ENCODE results near the gene PRKAG2.

PRKAG2 gene

GRCh38 chr7:151905766-151906165, 28.9 kb upstream of the PRKAG2 start:
- Histone ChIP-seq H3K79me2 (ENCODE audit: insufficient read depth, low read length) (no peaks in the 10 kb centered on the region), H3K27me3 (ENCODE audit: insufficient read depth, low read length) (peaks cover 4% of the 10 kb centered on the region; the same call in 1 of the 2 replicates), H3K4me1 (ENCODE audit: insufficient read depth, low read length, severe bottlenecking) (no peaks in the 10 kb centered on the region), H3K9me2 (ENCODE audit: low read depth, low read length) (no peaks in the 10 kb centered on the region), H3K9me3 (ENCODE audit: low read length) (no peaks in the 10 kb centered on the region), H4K20me1 (ENCODE audit: insufficient read depth, low read length) (no peaks in the 10 kb centered on the region), H3F3A (ENCODE audit: insufficient read depth, low read length) (no peaks in the 10 kb centered on the region), H3K4me3 (ENCODE audit: low read depth, low read length, poor library complexity, severe bottlenecking) (no peak overlapping the region), H3K27ac (ENCODE audit: low read depth, low read length, poor library complexity, severe bottlenecking) (no peak overlapping the region), H2AFZ (ENCODE audit: low read length) (no peak overlapping the region), H3K36me3 (ENCODE audit: insufficient read depth, low read length) (no peaks in the 10 kb centered on the region), H3K9ac (ENCODE audit: low read length) (no peak overlapping the region), H3K4me2 (ENCODE audit: low read length) (no peak overlapping the region)
- TF ChIP-seq CTCF (IDR thresholded peaks at IDR 0.05; ENCODE audit: low read length): no peak
- TF ChIP-seq EZH2 (IDR thresholded peaks at IDR 0.05; ENCODE audit: borderline replicate concordance, low read length): no peak

- no peaks in the 10 kb centered on the region for H3F3A ChIP-seq (ENCODE audit: insufficient read depth, low read length)
- H3K9me3 ChIP-seq (ENCODE audit: low read length): no peaks in the 10 kb centered on the region
Measured at GRCh38 chr7:151905353-151905752, 28.4 kb upstream of the PRKAG2 start.

GRCh38 chr7:151904270-151904669, 27.4 kb upstream of the PRKAG2 start:
- Histone ChIP-seq H3K27ac (ENCODE audit: low read depth, low read length, poor library complexity, severe bottlenecking) (no peak overlapping the region), H4K20me1 (ENCODE audit: insufficient read depth, low read length) (no peaks in the 10 kb centered on the region), H2AFZ (ENCODE audit: low read length) (no peak overlapping the region), H3K27me3 (ENCODE audit: insufficient read depth, low read length) (peaks cover 4% of the 10 kb centered on the region; the same call in 1 of the 2 replicates), H3K36me3 (ENCODE audit: insufficient read depth, low read length) (no peaks in the 10 kb centered on the region), H3K4me2 (ENCODE audit: low read length) (no peak overlapping the region), H3K9ac (ENCODE audit: low read length) (no peak overlapping the region), H3F3A (ENCODE audit: insufficient read depth, low read length) (no peaks in the 10 kb centered on the region), H3K79me2 (ENCODE audit: insufficient read depth, low read length) (no peaks in the 10 kb centered on the region), H3K9me2 (ENCODE audit: low read depth, low read length) (no peaks in the 10 kb centered on the region), H3K9me3 (ENCODE audit: low read length) (no peaks in the 10 kb centered on the region), H3K4me3 (ENCODE audit: low read depth, low read length, poor library complexity, severe bottlenecking) (no peak overlapping the region), H3K4me1 (ENCODE audit: insufficient read depth, low read length, severe bottlenecking) (no peaks in the 10 kb centered on the region)
- TF ChIP-seq EZH2 (IDR thresholded peaks at IDR 0.05; ENCODE audit: borderline replicate concordance, low read length): no peak

More at GRCh38 chr7:151905353-151905752, 28.4 kb upstream of the PRKAG2 start:
- no peak for TF ChIP-seq EZH2 (IDR thresholded peaks at IDR 0.05; ENCODE audit: borderline replicate concordance, low read length)
- Histone ChIP-seq H4K20me1 (ENCODE audit: insufficient read depth, low read length) (no peaks in the 10 kb centered on the region), H3K9ac (ENCODE audit: low read length) (no peak overlapping the region), H3K79me2 (ENCODE audit: insufficient read depth, low read length) (no peaks in the 10 kb centered on the region), H3K27ac (ENCODE audit: low read depth, low read length, poor library complexity, severe bottlenecking) (no peak overlapping the region), H3K27me3 (ENCODE audit: insufficient read depth, low read length) (peaks cover 4% of the 10 kb centered on the region; the same call in 1 of the 2 replicates), H3K4me2 (ENCODE audit: low read length) (no peak overlapping the region), H3K4me3 (ENCODE audit: low read depth, low read length, poor library complexity, severe bottlenecking) (no peak overlapping the region), H3K36me3 (ENCODE audit: insufficient read depth, low read length) (no peaks in the 10 kb centered on the region), H3K4me1 (ENCODE audit: insufficient read depth, low read length, severe bottlenecking) (no peaks in the 10 kb centered on the region), H2AFZ (ENCODE audit: low read length) (no peak overlapping the region), H3K9me2 (ENCODE audit: low read depth, low read length) (no peaks in the 10 kb centered on the region)

GRCh38 chr7:151903249-151904032, 26.5 kb upstream of the PRKAG2 start:
- H3F3A ChIP-seq (ENCODE audit: insufficient read depth, low read length): no peaks in the 10 kb centered on the region
- TF ChIP-seq CTCF (IDR thresholded peaks at IDR 0.05; ENCODE audit: low read length) (no peak), EZH2 (IDR thresholded peaks at IDR 0.05; ENCODE audit: borderline replicate concordance, low read length) (no peak)
- peaks cover 4% of the 10 kb centered on the region; the same call in 1 of the 2 replicates for H3K27me3 ChIP-seq (ENCODE audit: insufficient read depth, low read length)
- no peaks in the 10 kb centered on the region for H3K79me2 ChIP-seq (ENCODE audit: insufficient read depth, low read length)
- H3K9me2 ChIP-seq (ENCODE audit: low read depth, low read length): no peaks in the 10 kb centered on the region
- no peak overlapping the region for H3K9ac ChIP-seq (ENCODE audit: low read length)
- H3K4me1 ChIP-seq (ENCODE audit: insufficient read depth, low read length, severe bottlenecking): no peaks in the 10 kb centered on the region
- no peak overlapping the region for H2AFZ ChIP-seq (ENCODE audit: low read length)
- H3K9me3 ChIP-seq (ENCODE audit: low read length): no peaks in the 10 kb centered on the region
- H4K20me1 ChIP-seq (ENCODE audit: insufficient read depth, low read length): no peaks in the 10 kb centered on the region
- H3K4me3 ChIP-seq (ENCODE audit: low read depth, low read length, poor library complexity, severe bottlenecking): no peak overlapping the region
- no peak overlapping the region for H3K4me2 ChIP-seq (ENCODE audit: low read length)
- H3K27ac ChIP-seq (ENCODE audit: low read depth, low read length, poor library complexity, severe bottlenecking): no peak overlapping the region
- H3K36me3 ChIP-seq (ENCODE audit: insufficient read depth, low read length): no peaks in the 10 kb centered on the region

Data from OCI-LY1 (cell line).